Stomach (tissue), 9 donors: ENCODE results near the gene KLHL14. TPM values are rescaled to one million over a fixed set of nuclear protein-coding genes. Genes with fewer than 3 reads are reported as not detected.
"Not testable (repeated sequence)": the region's sequence is repeated elsewhere in the genome, so short reads cannot be mapped to it uniquely, and the experiment has no call there.

Experiments
- DNase-seq, 2 donors: peaks; one replicate each; pipeline versions ENCODE4 v3.0.0 to v3.0.0-alpha.2; 2013 to 2019
- H3K27ac ChIP-seq, 5 donors: fragments of 200-600 bp in 4 of 5; sonication (generic) in 4 of 5; one replicate each; pipeline ENCODE4 v1.5.1; 2013 to 2019; ENCODE audit warnings: mild to moderate bottlenecking in 1 of 5, moderate library complexity in 1 of 5
- H3K27me3 ChIP-seq, 3 donors: fragments of 200-600 bp; sonication (generic); one replicate each; pipeline ENCODE4 v1.5.1; 2017 to 2019; ENCODE audit warnings: mixed run types in 1 of 3
- H3K36me3 ChIP-seq, 4 donors: fragments of 200-600 bp; sonication (generic); 1 replicate in 3 of 4; 2 replicates in 1 of 4; pipeline ENCODE4 v1.5.1; 2016 to 2019
- H3K4me1 ChIP-seq, 4 donors: fragments of 200-600 bp; sonication (generic); one replicate each; pipeline ENCODE4 v1.5.1; 2016 to 2019
- H3K4me3 ChIP-seq, 4 donors: fragments of 200-600 bp; sonication (generic) in 3 of 4; one replicate each; pipeline ENCODE4 v1.5.1; 2016 to 2019; ENCODE audit warnings: mild to moderate bottlenecking in 1 of 4
- H3K9me3 ChIP-seq, 4 donors: fragments of 200-600 bp; sonication (generic); one replicate each; pipeline ENCODE4 v1.5.1; 2016 to 2019
- CTCF ChIP-seq, 7 experiments: fragments of 450-650 bp in 4 of 7; fragments of 200-600 bp in 3 of 7; sonication (generic) in 3 of 7; IDR thresholded peaks; one replicate each; pipeline ENCODE4 v1.5.1; 2016 to 2019; ENCODE audit warnings: antibody characterized with exemption in 7 of 7, control low read depth in 2 of 7, mild to moderate bottlenecking in 1 of 7
- EP300 ChIP-seq: sonication (generic); formaldehyde crosslinking; IDR thresholded peaks from one replicate; pipeline ENCODE4 v1.6.1; 2017; ENCODE audit warnings: antibody characterized with exemption
- POLR2A ChIP-seq, 4 donors: fragments of 450-650 bp; IDR thresholded peaks; one replicate each; pipeline ENCODE4 v1.6.1; 2016; ENCODE audit warnings: antibody characterized with exemption in 4 of 4, control low read depth in 2 of 4, mild to moderate bottlenecking in 1 of 4, moderate library complexity in 1 of 4
- POLR2AphosphoS5 ChIP-seq, 3 donors: sonication (generic); formaldehyde crosslinking; IDR thresholded peaks; one replicate each; pipeline ENCODE4 v1.6.1; 2016; ENCODE audit warnings: antibody characterized with exemption in 3 of 3
- whole genome bisulfite sequencing, 5 donors: extraction: QIAGEN DNeasy Blood & Tissue Kit in 3 of 5; methylation state at CpG; one replicate each; pipeline versions ENCODE4 v1.1.5 to v1.1.7; 2013 to 2018; 5-methylcytosine and 5-hydroxymethylcytosine counted together
- intact Hi-C: fragments of 100-400 bp; cut with DNase I; formaldehyde crosslinking; loops from one replicate; pipeline ENCODE4 v1.15.1; 2023; ENCODE audit warnings: low total_unique reads
- polyA plus RNA-seq, 3 donors: library from polyadenylated mRNA; stranded (reverse); fragments of 200-250 nt; gene quantifications; one replicate each; pipeline ENCODE4 v1.2.3, GENCODE V29; 2013
- total RNA-seq, 5 donors: library from RNA; depleted of rRNA; stranded (reverse); fragments of >200 nt; gene quantifications; one replicate each; pipeline versions ENCODE4 v1.1.0 to v1.2.3, GENCODE V29; 2014 to 2016
- donor health status: healthy with polysubstance abuse.
- donor health status: Bipolar disorder and iron deficiency.
- donor health status: healthy.

KLHL14 gene
- total and polyA plus RNA-seq, 8 donors = 0.15 to 3.5 (median 0.41) TPM; not detected in 4

DNA sequence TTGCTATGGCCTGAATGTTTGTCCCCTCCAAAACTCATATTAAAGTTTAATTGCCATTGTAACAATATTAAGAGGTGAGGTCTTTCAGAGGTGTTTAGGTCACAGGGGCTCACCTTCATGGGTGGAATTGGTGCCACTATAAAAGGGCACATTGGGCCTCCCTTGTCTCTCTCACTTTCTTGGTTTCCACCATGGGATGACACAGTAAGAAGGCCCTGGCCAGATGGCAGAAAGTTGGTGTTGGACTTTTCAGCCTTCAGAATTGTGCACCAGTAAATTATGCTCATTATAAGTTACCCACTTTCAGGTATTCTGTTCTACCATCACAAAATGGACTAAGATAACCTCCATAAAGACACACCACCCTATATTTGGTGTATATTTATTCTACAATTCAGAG, 102.1 kb downstream of the KLHL14 start:
- H3K27me3 ChIP-seq = no peaks in the 10 kb centered on the region
- no peaks in the 10 kb centered on the region for H3K9me3 ChIP-seq
- DNase-seq = no peak
- TF ChIP-seq EP300 = no peak
- TF ChIP-seq CTCF (IDR thresholded peaks at IDR 0.05) = no peak
- TF ChIP-seq POLR2AphosphoS5 (IDR thresholded peaks at IDR 0.05) = no peak
- TF ChIP-seq POLR2A (IDR thresholded peaks at IDR 0.05) = no peak
- no peak overlapping the region for H3K4me3 ChIP-seq
- H3K36me3 ChIP-seq = no peaks in the 10 kb centered on the region
- H3K27ac ChIP-seq = no peak overlapping the region
- intact Hi-C loops = no loop called here
- H3K4me1 ChIP-seq = no peaks in the 10 kb centered on the region

DNA sequence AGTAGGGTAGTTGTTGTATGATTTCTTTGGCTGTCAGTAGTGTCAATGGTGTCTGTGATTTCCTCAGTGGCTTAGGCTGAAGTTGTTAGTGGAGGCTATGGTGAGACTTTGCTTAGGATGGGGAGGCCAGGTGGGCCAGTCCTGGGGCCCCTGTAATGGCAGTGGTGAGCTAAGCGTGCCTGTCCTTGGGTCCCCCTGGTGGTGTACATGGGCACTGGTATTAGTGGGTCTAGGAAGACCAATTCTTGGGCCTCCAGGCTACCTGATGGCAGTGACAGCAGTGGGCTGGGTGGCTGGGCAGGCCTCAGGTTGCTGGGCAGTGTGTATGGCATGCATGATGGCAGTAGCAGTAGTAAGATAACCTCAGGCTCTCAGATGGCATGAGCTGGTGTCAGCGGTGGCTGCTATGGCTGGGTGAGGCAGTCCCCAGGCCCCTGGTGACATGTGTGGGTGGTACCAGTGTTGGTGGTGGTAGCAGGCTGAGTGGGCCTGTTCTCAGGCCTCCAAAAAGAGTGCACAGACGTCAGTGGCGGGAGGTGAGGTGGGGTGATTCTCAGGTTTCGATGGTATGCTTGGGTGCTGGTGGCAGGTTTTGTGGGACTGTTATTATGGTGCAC, 103.2 kb downstream of the KLHL14 start:
- DNase-seq = no peak
- TF ChIP-seq EP300 (no peak), POLR2A (IDR thresholded peaks at IDR 0.05) (no peak), CTCF (IDR thresholded peaks at IDR 0.05) (no peak), POLR2AphosphoS5 (IDR thresholded peaks at IDR 0.05) (no peak)
- Histone ChIP-seq H3K4me1 (no peaks in the 10 kb centered on the region), H3K27ac (no peak overlapping the region), H3K4me3 (no peak overlapping the region), H3K27me3 (no peaks in the 10 kb centered on the region), H3K9me3 (no peaks in the 10 kb centered on the region), H3K36me3 (no peaks in the 10 kb centered on the region)
- intact Hi-C loops = no loop called here
- WGBS, 5 donors = 70 to 84% (median 73%) methylated on average over 5 of the region's 5 CpGs

GRCh38 chr18:32668956-32669355, 103.9 kb downstream of the KLHL14 start:
- Histone ChIP-seq H3K4me3 (no peak overlapping the region), H3K9me3 (no peaks in the 10 kb centered on the region), H3K27ac (no peak overlapping the region), H3K36me3 (no peaks in the 10 kb centered on the region), H3K27me3 (no peaks in the 10 kb centered on the region), H3K4me1 (no peaks in the 10 kb centered on the region)
- WGBS, 5 donors = 84 to 96% (median 89%) methylated on average over 1 of the region's 1 CpG
- intact Hi-C loops = no loop called here
- DNase-seq = no peak
- TF ChIP-seq CTCF (IDR thresholded peaks at IDR 0.05) (no peak), POLR2AphosphoS5 (IDR thresholded peaks at IDR 0.05) (no peak), POLR2A (IDR thresholded peaks at IDR 0.05) (no peak), EP300 (no peak)

GRCh38 chr18:32661486-32662299, 111.1 kb downstream of the KLHL14 start:
- no peaks in the 10 kb centered on the region for H3K9me3 ChIP-seq
- no peaks in the 10 kb centered on the region for H3K36me3 ChIP-seq
- intact Hi-C loops = no loop called here
- no peaks in the 10 kb centered on the region for H3K4me1 ChIP-seq
- TF ChIP-seq POLR2A (IDR thresholded peaks at IDR 0.05) = no peak
- no peak for TF ChIP-seq CTCF (IDR thresholded peaks at IDR 0.05)
- no peak for TF ChIP-seq POLR2AphosphoS5 (IDR thresholded peaks at IDR 0.05)
- no peak for TF ChIP-seq EP300
- H3K4me3 ChIP-seq = no peak overlapping the region
- no peaks in the 10 kb centered on the region for H3K27me3 ChIP-seq
- WGBS, 5 donors = 21 to 46% (median 44%) methylated on average over 2 of the region's 2 CpGs
- DNase-seq = no peak
- H3K27ac ChIP-seq = no peak overlapping the region

- H3K4me3 ChIP-seq, DNase-seq, H3K9me3 ChIP-seq, H3K36me3 ChIP-seq, H3K4me1 ChIP-seq, intact Hi-C loops, H3K27ac ChIP-seq, H3K27me3 ChIP-seq: not testable (repeated sequence)
- 88 to 94% (median 90%) methylated on average over 3 of the region's 3 CpGs for WGBS, 5 donors
Measured at GRCh38 chr18:32654507-32654906, 118.3 kb downstream of the KLHL14 start.

GRCh38 chr18:32637659-32638058, 135.2 kb downstream of the KLHL14 start:
- H3K27me3 ChIP-seq, H3K9me3 ChIP-seq, H3K4me1 ChIP-seq, intact Hi-C loops, DNase-seq, H3K36me3 ChIP-seq, H3K27ac ChIP-seq, H3K4me3 ChIP-seq: not testable (repeated sequence)
- WGBS, 5 donors = 92 to 100% (median 97%) methylated on average over 1 of the region's 1 CpG
